ENCODE results near the gene VAV2. TPM values are rescaled to one million over a fixed set of nuclear protein-coding genes. Genes with fewer than 3 reads are reported as not detected.
A peak's percentile ranks its signal among the peaks of the same experiment; 100 is the strongest.

The VAV2 gene
- total and polyA plus RNA-seq, 12 donors, result 3.3 to 96.2 (median 31.2) TPM

- peak overlapping the region in 3 of 5 donors; percentile 22 to 83 (median 78) for H3K27ac ChIP-seq
- intact Hi-C loops (cut with DNase I), result no loop called here
- H3K36me3 ChIP-seq (replicated peaks in 1 of 2), result no peaks in the 10 kb centered on the region
- peak in 1 of 7 donors; percentile 24 for DNase-seq
- no peak for TF ChIP-seq CTCF (IDR thresholded peaks at IDR 0.05)
- TF ChIP-seq POLR2A (IDR thresholded peaks at IDR 0.05), result no peak
- no peak overlapping the region for H3K4me3 ChIP-seq
- no peaks in the 10 kb centered on the region for H3K9me3 ChIP-seq (replicated peaks in 1 of 3)
- WGBS, 4 donors, result 45 to 61% (median 53%) methylated on average over 12 to 13 of the region's 13 CpGs
- H3K4me1 ChIP-seq (replicated peaks in 1 of 2), result peaks cover 32 to 52% of the 10 kb centered on the region in 2 donors
- no peaks in the 10 kb centered on the region for H3K27me3 ChIP-seq
Observed at GRCh38 chr9:133978226-133978898, 13.8 kb downstream of the VAV2 start.

- Histone ChIP-seq H3K36me3 (replicated peaks in 1 of 2) (no peaks in the 10 kb centered on the region), H3K27me3 (no peaks in the 10 kb centered on the region), H3K27ac (peak overlapping the region in 1 of 5 donors; percentile 83), H3K4me3 (no peak overlapping the region), H3K4me1 (replicated peaks in 1 of 2) (peaks cover 32 to 52% of the 10 kb centered on the region in 2 donors), H3K9me3 (replicated peaks in 1 of 3) (no peaks in the 10 kb centered on the region)
- TF ChIP-seq POLR2A (IDR thresholded peaks at IDR 0.05) (no peak), CTCF (IDR thresholded peaks at IDR 0.05) (no peak)
- WGBS, 4 donors, result 81 to 92% (median 88%) methylated on average over 12 to 26 of the region's 26 CpGs
- peak in 2 of 7 donors; percentile 4 to 12 for DNase-seq
- intact Hi-C loops (cut with DNase I), result no loop called here
Observed at GRCh38 chr9:133977421-133978201, 14.5 kb downstream of the VAV2 start.

GRCh38 chr9:133976887-133977286 is 15.2 kb downstream of the VAV2 start:
- peak in 2 of 7 donors; percentile 1 to 15 for DNase-seq
- no peaks in the 10 kb centered on the region for H3K36me3 ChIP-seq (replicated peaks in 1 of 2)
- H3K4me1 ChIP-seq (replicated peaks in 1 of 2), result peaks cover 33 to 55% of the 10 kb centered on the region in 2 donors
- 79 to 100% (median 86%) methylated on average over 2 to 9 of the region's 9 CpGs for WGBS, 4 donors
- no peak overlapping the region for H3K4me3 ChIP-seq
- H3K9me3 ChIP-seq (replicated peaks in 1 of 3), result no peaks in the 10 kb centered on the region
- peak overlapping the region in 2 of 5 donors; percentile 12 to 83 for H3K27ac ChIP-seq
- H3K27me3 ChIP-seq, result no peaks in the 10 kb centered on the region
- intact Hi-C loops (cut with DNase I), result no loop called here
- TF ChIP-seq CTCF (IDR thresholded peaks at IDR 0.05) (no peak), POLR2A (IDR thresholded peaks at IDR 0.05) (no peak)

GRCh38 chr9:133976191-133976861 is 15.8 kb downstream of the VAV2 start:
- Histone ChIP-seq H3K27ac (peak overlapping the region in 2 of 5 donors; percentile 12 to 83), H3K9me3 (replicated peaks in 1 of 3) (no peaks in the 10 kb centered on the region), H3K4me3 (no peak overlapping the region), H3K27me3 (no peaks in the 10 kb centered on the region), H3K36me3 (replicated peaks in 1 of 2) (no peaks in the 10 kb centered on the region), H3K4me1 (replicated peaks in 1 of 2) (peaks cover 39 to 60% of the 10 kb centered on the region in 2 donors)
- peak in 1 of 7 donors; percentile 10 for DNase-seq
- intact Hi-C loops (cut with DNase I), result no loop called here
- TF ChIP-seq POLR2A (IDR thresholded peaks at IDR 0.05) (no peak), CTCF (IDR thresholded peaks at IDR 0.05) (no peak)
- 92 to 95% (median 93%) methylated on average over 15 to 17 of the region's 17 CpGs for WGBS, 4 donors

Measured in adrenal gland (tissue), 12 donors.